K562 (cell line): Measurements from ENCODE around the gene DOK1. TPM values are rescaled to one million over a fixed set of nuclear protein-coding genes. Genes with fewer than 3 reads are reported as not detected.
A peak's percentile ranks its signal among the peaks of the same experiment; 100 is the strongest.

Experiments
- CBFA2T3 ChIP-seq: fragments of 450-650 bp; IDR thresholded peaks from 2 replicates; pipeline ENCODE4 v1.6.1; 2017
- CBX5 ChIP-seq: IDR thresholded peaks from 2 replicates; pipeline ENCODE4 v1.6.1; 2014; ENCODE audit warnings: low read depth, borderline replicate concordance
- CHD1 ChIP-seq: fragments of 200-600 bp; sonication (generic); IDR thresholded peaks from one replicate; pipeline ENCODE4 v1.6.1; 2012; ENCODE audit warnings: mild to moderate bottlenecking, moderate library complexity, low read length, inconsistent platforms
- CHD2 ChIP-seq: IDR thresholded peaks from 2 replicates; pipeline ENCODE4 v1.6.1; 2011; ENCODE audit warnings: low read depth, low read length
- CTBP1 ChIP-seq: fragments of 450-650 bp; IDR thresholded peaks from 2 replicates; pipeline ENCODE4 v1.6.1; 2016; ENCODE audit warnings: borderline replicate concordance
- MAZ ChIP-seq, 2 experiments: fragments of 450-650 bp in 1 of 2; sonication (generic) in 1 of 2; formaldehyde crosslinking; IDR thresholded peaks in 1 of 2; conservative IDR thresholded peaks in 1 of 2; 2 replicates each; pipeline versions ENCODE4 v1.4.0 to v1.5.0; 2020; ENCODE audit warnings: mild to moderate bottlenecking in 1 of 2, missing genetic modification reagents in 1 of 2
- MIER1 ChIP-seq: fragments of 450-650 bp; IDR thresholded peaks from 2 replicates; pipeline ENCODE4 v1.6.1; 2016; ENCODE audit warnings: antibody characterized with exemption, mild to moderate bottlenecking, low read depth
- MYC ChIP-seq, 2 experiments: fragments of 250-450 bp in 1 of 2; sonication (Bioruptor Pico) in 1 of 2; IDR thresholded peaks; 2 replicates each; pipeline versions ENCODE4 v1.5.1 to v1.6.1; 2012 to 2021; ENCODE audit warnings: low read depth in 2 of 2, borderline replicate concordance in 1 of 2, improper control_type of control experiment in 1 of 2, low read length in 1 of 2, mild to moderate bottlenecking in 1 of 2, moderate library complexity in 1 of 2
- NR2C1 ChIP-seq, 2 experiments: fragments of 450-650 bp; IDR thresholded peaks; 2 replicates each; pipeline ENCODE4 v1.6.1; 2017; ENCODE audit warnings: mild to moderate bottlenecking in 2 of 2, antibody characterized with exemption in 1 of 2, inconsistent platforms in 1 of 2, missing compliant biosample characterization in 1 of 2, missing genetic modification characterization in 1 of 2
- POLR2A ChIP-seq: fragments of 450-650 bp; conservative IDR thresholded peaks from 2 replicates; pipeline ENCODE4 v1.6.1; 2016
- SRF ChIP-seq, 2 experiments: fragments of 250-450, 450-650 bp in 1 of 2; sonication (Bioruptor Pico) in 1 of 2; sonication (generic) in 1 of 2; formaldehyde crosslinking; IDR thresholded peaks; 2 replicates each; pipeline versions ENCODE4 v1.5.0 to v1.5.1; 2020 to 2022; ENCODE audit warnings: mild to moderate bottlenecking in 1 of 2, missing genetic modification reagents in 1 of 2
- TAF9B ChIP-seq: fragments of 450-650 bp; IDR thresholded peaks from 2 replicates; pipeline ENCODE4 v1.6.1; 2018; ENCODE audit warnings: mild to moderate bottlenecking; ENCODE audit not compliant: partially characterized antibody
- XRCC5 ChIP-seq: fragments of 200-400 bp; formaldehyde crosslinking; IDR thresholded peaks from 2 replicates; pipeline ENCODE4 v1.6.1; 2017; ENCODE audit warnings: low read depth, mild to moderate bottlenecking, low read length
- ZBTB8A ChIP-seq: fragments of 450-650 bp; IDR thresholded peaks from 2 replicates; pipeline ENCODE4 v1.6.1; 2018; ENCODE audit warnings: mild to moderate bottlenecking, moderate library complexity; ENCODE audit not compliant: partially characterized antibody
- polyA plus RNA-seq, 8 experiments: library from polyadenylated mRNA; depleted of rRNA in 4 of 8; stranded (reverse) in 5 of 8; unstranded in 3 of 8; fragments of >200 nt; fragmentation: Nextera tagmentation in 2 of 8; fragmentation: Illumina TruSeq in 1 of 8; extraction: Ambion mirVana in 2 of 8; extraction: Trizol in 1 of 8; gene quantifications; 2 replicates each; pipeline versions ENCODE4 v1.2.1 to v1.2.3, GENCODE V29; 2011 to 2014; ENCODE audit warnings: inconsistent platforms in 1 of 8, missing spikeins in 1 of 8
- total RNA-seq, 7 experiments: library from RNA; depleted of rRNA in 6 of 7; stranded (reverse); fragments of >200 nt in 6 of 7; fragmentation: Illumina TruSeq in 2 of 7; extraction: Trizol in 2 of 7; gene quantifications; 2 replicates each; pipeline versions ENCODE4 v1.2.1 to v1.2.3, GENCODE V29; 2011 to 2021; ENCODE audit warnings: low replicate concordance in 1 of 7
- TF ChIP-seq, protein P1 (sequence below), 2 experiments: fragments of 450-650 bp in 1 of 2; sonication (generic) in 1 of 2; formaldehyde crosslinking in 1 of 2; IDR thresholded peaks; 2 replicates each; pipeline versions ENCODE4 v1.7.1 to v1.9.0; 2016 to 2022; ENCODE audit warnings: inconsistent platforms in 1 of 2, mild to moderate bottlenecking in 1 of 2, missing genetic modification reagents in 1 of 2
- TF ChIP-seq, protein P2 (sequence below): sonication (generic); formaldehyde crosslinking; IDR thresholded peaks from 2 replicates; pipeline ENCODE4 v1.8.0; 2022; ENCODE audit warnings: mild to moderate bottlenecking, missing genetic modification reagents

Gene DOK1
- total and polyA plus RNA-seq, 9 of the 15 experiments (the other 6 are each of a cell fraction or from before 2014, with no cell fraction given) = 0.59 to 36.4 (median 16.1) TPM

DNA sequence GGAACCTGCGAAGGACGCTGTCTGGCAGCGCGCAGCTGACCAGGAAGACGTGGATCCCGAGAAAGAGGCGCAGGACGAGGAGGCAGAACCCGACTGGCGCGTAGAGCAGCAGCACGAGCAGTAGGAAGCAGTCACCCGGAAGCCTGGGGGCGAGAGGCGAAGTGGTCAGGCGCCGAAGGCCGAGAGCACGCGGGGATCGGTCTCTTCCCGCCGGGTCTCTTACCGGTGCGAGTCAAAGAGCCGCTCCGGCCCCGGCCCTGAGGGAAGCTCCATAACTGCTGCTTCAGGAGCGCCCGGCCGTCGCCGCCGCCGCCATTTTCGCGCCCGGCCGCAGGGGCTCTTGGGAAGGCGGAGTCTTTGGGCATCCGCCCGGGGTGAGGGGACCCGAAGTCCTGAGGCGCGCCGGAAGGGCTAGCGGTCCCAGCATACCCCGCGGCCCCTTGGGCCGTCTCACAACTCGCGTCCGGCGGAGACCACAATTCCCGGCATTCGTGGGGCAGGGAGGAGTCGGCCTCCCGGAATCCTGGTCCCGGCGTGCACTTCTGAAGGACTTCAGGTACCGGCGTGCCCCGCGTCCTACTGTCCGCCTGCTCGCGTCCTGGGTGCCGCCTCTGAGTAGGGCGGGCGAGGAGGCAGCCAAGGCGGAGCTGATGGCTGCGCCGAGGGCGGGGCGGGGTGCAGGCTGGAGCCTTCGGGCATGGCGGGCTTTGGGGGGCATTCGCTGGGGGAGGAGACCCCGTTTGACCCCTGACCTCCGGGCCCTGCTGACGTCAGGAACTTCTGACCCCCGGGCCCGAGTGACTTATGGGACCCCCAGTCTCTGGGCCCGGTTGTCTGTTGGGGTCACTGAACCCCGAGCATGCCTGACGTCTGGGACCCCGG is 24.9 kb upstream of the DOK1 start, which contains the start of the genes AUP1 and HTRA2 (continued):
- TF ChIP-seq CHD1 (peak; percentile 58), MYC (IDR thresholded peaks at IDR 0.05; ENCODE audit: low read depth, low read length) (peak; percentile 48), MYC (CRISPR knock-in tag; IDR thresholded peaks at IDR 0.05; ENCODE audit: borderline replicate concordance, low read depth) (peak; percentile 44; the same call in 1 of the 2 replicates), CBFA2T3 (0 out of 2 replicates have a peak, but pooled peaks have one; percentile 2), SRF (CRISPR knock-in tag; IDR thresholded peaks at IDR 0.05) (peak in 1 of 2 experiments; percentile 59; a peak in 1 of 4 replicates), NR2C1 (IDR thresholded peaks at IDR 0.05) (peak; percentile 88), NR2C1 (tag; IDR thresholded peaks at IDR 0.05) (peak; percentile 90), XRCC5 (peak; percentile 91), MAZ (CRISPR knock-in tag; conservative IDR thresholded peaks at IDR 0.05 in 1 of 2, IDR thresholded peaks at IDR 0.05 in 1 of 2) (peak in 1 of 2 experiments; percentile 80; a peak in 1 of 4 replicates), MIER1 (no peak), POLR2A (peak; percentile 95), CBX5 (no peak), CTBP1 (peak; percentile 76), CHD2 (peak; percentile 43; the same call in 1 of the 2 replicates), TAF9B (peak; percentile 94), ZBTB8A (no peak)
- TF ChIP-seq, protein P1, sequence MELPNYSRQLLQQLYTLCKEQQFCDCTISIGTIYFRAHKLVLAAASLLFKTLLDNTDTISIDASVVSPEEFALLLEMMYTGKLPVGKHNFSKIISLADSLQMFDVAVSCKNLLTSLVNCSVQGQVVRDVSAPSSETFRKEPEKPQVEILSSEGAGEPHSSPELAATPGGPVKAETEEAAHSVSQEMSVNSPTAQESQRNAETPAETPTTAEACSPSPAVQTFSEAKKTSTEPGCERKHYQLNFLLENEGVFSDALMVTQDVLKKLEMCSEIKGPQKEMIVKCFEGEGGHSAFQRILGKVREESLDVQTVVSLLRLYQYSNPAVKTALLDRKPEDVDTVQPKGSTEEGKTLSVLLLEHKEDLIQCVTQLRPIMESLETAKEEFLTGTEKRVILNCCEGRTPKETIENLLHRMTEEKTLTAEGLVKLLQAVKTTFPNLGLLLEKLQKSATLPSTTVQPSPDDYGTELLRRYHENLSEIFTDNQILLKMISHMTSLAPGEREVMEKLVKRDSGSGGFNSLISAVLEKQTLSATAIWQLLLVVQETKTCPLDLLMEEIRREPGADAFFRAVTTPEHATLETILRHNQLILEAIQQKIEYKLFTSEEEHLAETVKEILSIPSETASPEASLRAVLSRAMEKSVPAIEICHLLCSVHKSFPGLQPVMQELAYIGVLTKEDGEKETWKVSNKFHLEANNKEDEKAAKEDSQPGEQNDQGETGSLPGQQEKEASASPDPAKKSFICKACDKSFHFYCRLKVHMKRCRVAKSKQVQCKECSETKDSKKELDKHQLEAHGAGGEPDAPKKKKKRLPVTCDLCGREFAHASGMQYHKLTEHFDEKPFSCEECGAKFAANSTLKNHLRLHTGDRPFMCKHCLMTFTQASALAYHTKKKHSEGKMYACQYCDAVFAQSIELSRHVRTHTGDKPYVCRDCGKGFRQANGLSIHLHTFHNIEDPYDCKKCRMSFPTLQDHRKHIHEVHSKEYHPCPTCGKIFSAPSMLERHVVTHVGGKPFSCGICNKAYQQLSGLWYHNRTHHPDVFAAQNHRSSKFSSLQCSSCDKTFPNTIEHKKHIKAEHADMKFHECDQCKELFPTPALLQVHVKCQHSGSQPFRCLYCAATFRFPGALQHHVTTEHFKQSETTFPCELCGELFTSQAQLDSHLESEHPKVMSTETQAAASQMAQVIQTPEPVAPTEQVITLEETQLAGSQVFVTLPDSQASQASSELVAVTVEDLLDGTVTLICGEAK (IDR thresholded peaks at IDR 0.05) = peak; percentile 90
- TF ChIP-seq, protein P1 (CRISPR knock-in tag; IDR thresholded peaks at IDR 0.05) = no peak
- TF ChIP-seq, protein P2, sequence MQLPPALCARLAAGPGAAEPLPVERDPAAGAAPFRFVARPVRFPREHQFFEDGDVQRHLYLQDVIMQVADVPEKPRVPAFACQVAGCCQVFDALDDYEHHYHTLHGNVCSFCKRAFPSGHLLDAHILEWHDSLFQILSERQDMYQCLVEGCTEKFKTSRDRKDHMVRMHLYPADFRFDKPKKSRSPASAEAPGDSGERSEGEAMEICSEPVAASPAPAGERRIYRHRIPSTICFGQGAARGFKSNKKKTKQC (CRISPR knock-in tag) = peak; percentile 26
